GM12878 (cell line): Measurements from ENCODE around the gene PPP1R9B. TPM values are rescaled to one million over a fixed set of nuclear protein-coding genes. Genes with fewer than 3 reads are reported as not detected.

Experiments
- ATAC-seq: fragments of 200-7000 bp; cut with Tn5 transposase; 3 replicates; pipeline ENCODE4 v1.9.1; 2020; ENCODE audit warnings: mild to moderate bottlenecking, moderate library complexity
- BruUV-seq: library from RNA; stranded (reverse); fragments of 400-500 nt; replicated peaks from 2 replicates; lab custom pipeline; 2021; lab: Mats Ljungman, UMichigan
- CTCF ChIA-PET: fragments of 300-600 bp; sonication (Branson Sonifier 250); formaldehyde crosslinking; extraction: SDS; loops from one replicate; lab custom pipeline; 2021; ENCODE audit warnings: inconsistent platforms; lab: Yijun Ruan, JAX
- POLR2A ChIA-PET: fragments of 350-600 bp; formaldehyde crosslinking; extraction: SDS; loops from one replicate; lab custom pipeline; 2021; ENCODE audit warnings: inconsistent platforms; lab: Charles Lee
- RAD21 ChIA-PET: fragments of 300-600 bp; sonication (Branson Sonifier 250); formaldehyde crosslinking; loops from one replicate; lab custom pipeline; 2023; ENCODE audit warnings: antibody characterized with exemption; ENCODE audit not compliant: unreplicated experiment; lab: Charles Lee
- SMC1A ChIA-PET: fragments of 300-600 bp; sonication (Branson Sonifier 250); formaldehyde crosslinking; loops from one replicate; lab custom pipeline; 2023; ENCODE audit not compliant: unreplicated experiment, uncharacterized antibody; lab: Charles Lee
- DNase-seq: peaks from one replicate; pipeline ENCODE4 v3.0.0-alpha.2; 2011; ENCODE audit warnings: low read depth, low spot score
- FAIRE-seq: peaks from 3 replicates; lab custom pipeline; 2011; peaks lifted over from hg19 to GRCh38; lab: Jason Lieb, UNC
- H2AFZ ChIP-seq: 2 replicates; pipeline ENCODE4 v1.6.0; 2011; ENCODE audit warnings: low read depth, low read length, control low read depth; ENCODE audit not compliant: control insufficient read depth
- H3K27ac ChIP-seq: 2 replicates; pipeline ENCODE4 v1.5.1; 2011; ENCODE audit warnings: control low read depth; ENCODE audit not compliant: control insufficient read depth, insufficient read depth
- H3K27me3 ChIP-seq, 2 experiments: replicated peaks in 1 of 2; 2 replicates each; pipeline versions ENCODE4 v1.6.0 to v1.6.1; 2011; ENCODE audit warnings: low read length in 1 of 2; ENCODE audit not compliant: control insufficient read depth in 2 of 2, insufficient read depth in 2 of 2
- H3K36me3 ChIP-seq, 2 experiments: 2 replicates each; pipeline ENCODE4 v1.5.1; 2011; ENCODE audit warnings: low read length in 1 of 2; ENCODE audit not compliant: control insufficient read depth in 2 of 2, insufficient read depth in 2 of 2
- H3K4me1 ChIP-seq: 2 replicates; pipeline ENCODE4 v1.6.1; 2011; ENCODE audit warnings: mild to moderate bottlenecking, low read length, moderate library complexity, mixed read lengths; ENCODE audit not compliant: control insufficient read depth, insufficient read depth
- H3K4me2 ChIP-seq: 2 replicates; pipeline ENCODE4 v1.6.0; 2011; ENCODE audit warnings: control low read depth; ENCODE audit not compliant: control insufficient read depth, insufficient read depth
- H3K4me3 ChIP-seq: fragments of 200-600 bp; sonication (generic); 2 replicates; pipeline ENCODE4 v1.5.1; 2016
- H3K79me2 ChIP-seq: 2 replicates; pipeline ENCODE4 v1.6.0; 2011; ENCODE audit warnings: low read length; ENCODE audit not compliant: control insufficient read depth, insufficient read depth
- H3K9ac ChIP-seq: 2 replicates; pipeline ENCODE4 v1.8.0; 2011; ENCODE audit warnings: low read length, control low read depth, mixed read lengths; ENCODE audit not compliant: control insufficient read depth, insufficient read depth
- H3K9me3 ChIP-seq: replicated peaks from 3 replicates; pipeline ENCODE4 v1.5.1; 2011; ENCODE audit warnings: mild to moderate bottlenecking, low read length; ENCODE audit not compliant: control insufficient read depth, insufficient read depth
- H4K20me1 ChIP-seq: 2 replicates; pipeline ENCODE4 v1.6.0; 2011; ENCODE audit not compliant: control insufficient read depth, insufficient read depth
- BCL11A ChIP-seq: IDR thresholded peaks from 2 replicates; pipeline ENCODE4 v1.6.1; 2011; ENCODE audit warnings: low read depth, low read length
- CTCF ChIP-seq, 3 experiments: IDR thresholded peaks in 2 of 3; conservative IDR thresholded peaks in 1 of 3; 2 replicates each; pipeline ENCODE4 v1.5.1; 2011; ENCODE audit warnings: low read depth in 3 of 3, low read length in 3 of 3, mild to moderate bottlenecking in 3 of 3, control low read depth in 2 of 3, moderate library complexity in 2 of 3, inconsistent platforms in 1 of 3, mixed read lengths in 1 of 3; ENCODE audit not compliant: control insufficient read depth in 2 of 3, insufficient read depth in 1 of 3; ENCODE audit errors: extremely low read depth in 1 of 3
- IRF4 ChIP-seq: IDR thresholded peaks from 2 replicates; pipeline ENCODE4 v1.6.1; 2011; ENCODE audit warnings: low read depth, low read length
- PAX8 ChIP-seq: fragments of 450-650 bp; IDR thresholded peaks from 2 replicates; pipeline ENCODE4 v1.6.1; 2017; ENCODE audit warnings: mild to moderate bottlenecking, moderate library complexity
- ZBTB4 ChIP-seq: fragments of 450-650 bp; formaldehyde crosslinking; IDR thresholded peaks from 2 replicates; pipeline ENCODE4 v1.4.0; 2022; ENCODE audit warnings: mild to moderate bottlenecking, moderate library complexity
- WGBS: methylation state at CpG from one replicate; pipeline ENCODE4 v1.1.6; 2016; ENCODE audit warnings: low lambda C conversion rate; ENCODE audit not compliant: insufficient replicate concordance, insufficient coverage; ENCODE audit errors: missing lambda C conversion rate; 5-methylcytosine and 5-hydroxymethylcytosine counted together
- in situ Hi-C: fragments of 300-500 bp; cut with MboI; formaldehyde crosslinking; loops from 9 replicates; pipeline ENCODE4 v1.14.3; 2018; ENCODE audit warnings: mixed read lengths
- intact Hi-C: fragments of 100-400 bp; cut with micrococcal nuclease; formaldehyde crosslinking; loops from one replicate; pipeline ENCODE4 v1.14.2; 2022; ENCODE audit not compliant: unreplicated experiment
- polyA plus RNA-seq, 11 experiments: library from polyadenylated mRNA; depleted of rRNA in 4 of 11; unstranded in 6 of 11; stranded (reverse) in 5 of 11; fragments of >200 nt; fragmentation: Nextera tagmentation in 4 of 11; fragmentation: Illumina TruSeq in 1 of 11; extraction: Ambion mirVana in 4 of 11; extraction: Trizol in 1 of 11; gene quantifications; 1 replicate in 1 of 11; 2 replicates in 10 of 11; pipeline versions ENCODE4 v1.2.1 to v1.2.3, GENCODE V29; 2011 to 2016; ENCODE audit warnings: inconsistent platforms in 2 of 11, missing spikeins in 2 of 11, low read depth in 1 of 11
- total RNA-seq, 4 experiments: library from RNA; depleted of rRNA in 3 of 4; stranded (reverse); fragments of >200 nt in 3 of 4; fragmentation: Illumina TruSeq in 1 of 4; extraction: Trizol in 1 of 4; gene quantifications; 2 replicates each; pipeline versions ENCODE4 v1.2.1 to v1.2.3, GENCODE V29; 2013 to 2021
- TF ChIP-seq, protein P1 (sequence below): fragments of 450-650 bp; IDR thresholded peaks from 2 replicates; pipeline ENCODE4 v1.6.1; 2017; ENCODE audit warnings: mild to moderate bottlenecking, moderate library complexity
- TF ChIP-seq, protein P2 (sequence below): fragments of 450-650 bp; IDR thresholded peaks from 2 replicates; pipeline ENCODE4 v1.6.1; 2016; ENCODE audit warnings: mild to moderate bottlenecking
- TF ChIP-seq, protein P3 (sequence below): fragments of 450-650 bp; IDR thresholded peaks from 2 replicates; pipeline ENCODE4 v1.6.1; 2017; ENCODE audit warnings: mild to moderate bottlenecking, low read depth, inconsistent platforms; ENCODE audit not compliant: poor library complexity, severe bottlenecking

PPP1R9B gene
- total and polyA plus RNA-seq, 10 of the 15 experiments (the other 5 are each of a cell fraction or from before 2014, with no cell fraction given): 0.20 to 107 (median 37.5) TPM

DNA sequence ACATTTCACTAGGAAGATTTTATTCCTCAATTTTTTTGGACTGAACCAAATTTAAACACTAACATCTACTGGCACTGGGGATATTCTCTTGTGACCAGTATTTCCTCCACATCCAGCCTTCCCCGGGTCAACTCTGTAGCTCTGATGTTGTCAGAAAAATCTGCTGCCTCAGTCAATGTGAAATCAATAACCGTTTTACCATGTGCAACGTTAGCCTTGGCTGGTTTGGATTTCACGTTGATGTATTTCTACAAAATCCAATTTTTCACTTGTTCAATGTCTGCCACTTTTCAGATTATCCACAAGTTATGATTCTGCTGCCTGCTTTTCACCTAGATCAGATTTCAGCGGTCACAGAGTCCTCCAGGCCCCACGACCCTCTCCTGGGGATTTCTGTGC, 22.5 kb upstream of the PPP1R9B start (continued):
- TF ChIP-seq, protein P1, sequence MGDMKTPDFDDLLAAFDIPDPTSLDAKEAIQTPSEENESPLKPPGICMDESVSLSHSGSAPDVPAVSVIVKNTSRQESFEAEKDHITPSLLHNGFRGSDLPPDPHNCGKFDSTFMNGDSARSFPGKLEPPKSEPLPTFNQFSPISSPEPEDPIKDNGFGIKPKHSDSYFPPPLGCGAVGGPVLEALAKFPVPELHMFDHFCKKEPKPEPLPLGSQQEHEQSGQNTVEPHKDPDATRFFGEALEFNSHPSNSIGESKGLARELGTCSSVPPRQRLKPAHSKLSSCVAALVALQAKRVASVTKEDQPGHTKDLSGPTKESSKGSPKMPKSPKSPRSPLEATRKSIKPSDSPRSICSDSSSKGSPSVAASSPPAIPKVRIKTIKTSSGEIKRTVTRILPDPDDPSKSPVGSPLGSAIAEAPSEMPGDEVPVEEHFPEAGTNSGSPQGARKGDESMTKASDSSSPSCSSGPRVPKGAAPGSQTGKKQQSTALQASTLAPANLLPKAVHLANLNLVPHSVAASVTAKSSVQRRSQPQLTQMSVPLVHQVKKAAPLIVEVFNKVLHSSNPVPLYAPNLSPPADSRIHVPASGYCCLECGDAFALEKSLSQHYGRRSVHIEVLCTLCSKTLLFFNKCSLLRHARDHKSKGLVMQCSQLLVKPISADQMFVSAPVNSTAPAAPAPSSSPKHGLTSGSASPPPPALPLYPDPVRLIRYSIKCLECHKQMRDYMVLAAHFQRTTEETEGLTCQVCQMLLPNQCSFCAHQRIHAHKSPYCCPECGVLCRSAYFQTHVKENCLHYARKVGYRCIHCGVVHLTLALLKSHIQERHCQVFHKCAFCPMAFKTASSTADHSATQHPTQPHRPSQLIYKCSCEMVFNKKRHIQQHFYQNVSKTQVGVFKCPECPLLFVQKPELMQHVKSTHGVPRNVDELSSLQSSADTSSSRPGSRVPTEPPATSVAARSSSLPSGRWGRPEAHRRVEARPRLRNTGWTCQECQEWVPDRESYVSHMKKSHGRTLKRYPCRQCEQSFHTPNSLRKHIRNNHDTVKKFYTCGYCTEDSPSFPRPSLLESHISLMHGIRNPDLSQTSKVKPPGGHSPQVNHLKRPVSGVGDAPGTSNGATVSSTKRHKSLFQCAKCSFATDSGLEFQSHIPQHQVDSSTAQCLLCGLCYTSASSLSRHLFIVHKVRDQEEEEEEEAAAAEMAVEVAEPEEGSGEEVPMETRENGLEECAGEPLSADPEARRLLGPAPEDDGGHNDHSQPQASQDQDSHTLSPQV: no peak
- TF ChIP-seq ZBTB4 (CRISPR knock-in tag): no peak

DNA sequence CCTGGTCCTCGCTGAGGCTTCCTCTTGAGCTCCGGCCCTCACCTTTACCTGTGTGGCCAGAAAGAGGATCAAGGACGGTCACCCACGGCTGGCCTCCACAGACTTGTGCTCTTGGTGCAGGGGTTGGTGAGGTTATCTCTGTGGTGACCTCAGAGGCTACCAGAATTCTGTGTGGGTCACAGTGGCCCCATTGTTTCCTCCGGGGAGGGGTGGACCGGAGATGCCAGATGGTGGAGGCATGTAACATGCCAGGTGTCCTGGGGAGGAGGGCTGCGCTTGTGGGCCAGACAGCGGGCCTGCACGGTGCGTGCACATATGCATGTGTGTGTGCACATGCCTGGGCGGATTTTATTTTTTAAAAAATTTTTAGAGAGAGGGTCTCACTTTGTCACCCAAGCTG, 21.7 kb upstream of the PPP1R9B start:
- no peaks in the 10 kb centered on the region for H3K79me2 ChIP-seq
- intact Hi-C loops (no loop called here), in situ Hi-C loops (no loop called here)
- FAIRE-seq (no peak), ATAC-seq (no peak), DNase-seq (no peak)
- ChIA-PET POLR2A (interaction anchor here (0.5 to 2.8 kb wide), 2 partner anchors 28 to 1008 kb away, joined by 3 to 9 read pairs; no protein-coding TSS in a partner anchor), RAD21 (interaction anchor here (4.5 kb wide), 1 partner anchor 22 kb away, joined by 176 read pairs; no protein-coding TSS in a partner anchor), SMC1A (interaction anchor here (1.8 to 4.2 kb wide), 2 partner anchors 24 to 103 kb away, joined by 5 to 177 read pairs; no protein-coding TSS in a partner anchor), CTCF (interaction anchor here (1.0 to 17.0 kb wide), 5 partner anchors 9 to 29 kb away, joined by 3 to 514 read pairs (median 18); partner anchors contain the start of gene COL1A1)
- H3K9me3 ChIP-seq: no peaks in the 10 kb centered on the region
- H3K36me3 ChIP-seq: no peaks in the 10 kb centered on the region
- H4K20me1 ChIP-seq: no peaks in the 10 kb centered on the region
- H3K4me1 ChIP-seq: peaks cover 15% of the 10 kb centered on the region
- WGBS: 60% methylated on average over 11 of the region's 11 CpGs
- BruUV-seq: no TSS peak
- H3K4me3 ChIP-seq: no peak overlapping the region
- H3K27me3 ChIP-seq: no peaks in the 10 kb centered on the region
- H3K27ac ChIP-seq: no peak overlapping the region
- no peak overlapping the region for H3K9ac ChIP-seq
- no peak overlapping the region for H3K4me2 ChIP-seq
- H2AFZ ChIP-seq: no peak overlapping the region
- TF ChIP-seq IRF4 (no peak), BCL11A (no peak), CTCF (IDR thresholded peaks at IDR 0.05 in 2 of 3, conservative IDR thresholded peaks at IDR 0.05 in 1 of 3; ENCODE audit: control insufficient read depth in 2 of 3, extremely low read depth in 1 of 3, insufficient read depth in 1 of 3, low read depth in 3 of 3, low read length in 3 of 3) (no peak), PAX8 (no peak)
- TF ChIP-seq, protein P2, sequence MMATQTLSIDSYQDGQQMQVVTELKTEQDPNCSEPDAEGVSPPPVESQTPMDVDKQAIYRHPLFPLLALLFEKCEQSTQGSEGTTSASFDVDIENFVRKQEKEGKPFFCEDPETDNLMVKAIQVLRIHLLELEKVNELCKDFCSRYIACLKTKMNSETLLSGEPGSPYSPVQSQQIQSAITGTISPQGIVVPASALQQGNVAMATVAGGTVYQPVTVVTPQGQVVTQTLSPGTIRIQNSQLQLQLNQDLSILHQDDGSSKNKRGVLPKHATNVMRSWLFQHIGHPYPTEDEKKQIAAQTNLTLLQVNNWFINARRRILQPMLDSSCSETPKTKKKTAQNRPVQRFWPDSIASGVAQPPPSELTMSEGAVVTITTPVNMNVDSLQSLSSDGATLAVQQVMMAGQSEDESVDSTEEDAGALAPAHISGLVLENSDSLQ: no peak
- TF ChIP-seq, protein P3, sequence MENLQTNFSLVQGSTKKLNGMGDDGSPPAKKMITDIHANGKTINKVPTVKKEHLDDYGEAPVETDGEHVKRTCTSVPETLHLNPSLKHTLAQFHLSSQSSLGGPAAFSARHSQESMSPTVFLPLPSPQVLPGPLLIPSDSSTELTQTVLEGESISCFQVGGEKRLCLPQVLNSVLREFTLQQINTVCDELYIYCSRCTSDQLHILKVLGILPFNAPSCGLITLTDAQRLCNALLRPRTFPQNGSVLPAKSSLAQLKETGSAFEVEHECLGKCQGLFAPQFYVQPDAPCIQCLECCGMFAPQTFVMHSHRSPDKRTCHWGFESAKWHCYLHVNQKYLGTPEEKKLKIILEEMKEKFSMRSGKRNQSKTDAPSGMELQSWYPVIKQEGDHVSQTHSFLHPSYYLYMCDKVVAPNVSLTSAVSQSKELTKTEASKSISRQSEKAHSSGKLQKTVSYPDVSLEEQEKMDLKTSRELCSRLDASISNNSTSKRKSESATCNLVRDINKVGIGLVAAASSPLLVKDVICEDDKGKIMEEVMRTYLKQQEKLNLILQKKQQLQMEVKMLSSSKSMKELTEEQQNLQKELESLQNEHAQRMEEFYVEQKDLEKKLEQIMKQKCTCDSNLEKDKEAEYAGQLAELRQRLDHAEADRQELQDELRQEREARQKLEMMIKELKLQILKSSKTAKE: no peak
